ENCODE results near the gene EHHADH. TPM values are rescaled to one million over a fixed set of nuclear protein-coding genes. Genes with fewer than 3 reads are reported as not detected.
"Not testable (repeated sequence)": the region's sequence is repeated elsewhere in the genome, so short reads cannot be mapped to it uniquely, and the experiment has no call there.

Gene EHHADH
- total RNA-seq (2014; rRNA removed; shearing (Covaris generic); ENCODE audit: low replicate concordance), result not detected in 2 replicates

GRCh38 chr3:185253645-185254410 lies at the start of gene EHHADH:
Gene EHHADH, minus strand, starts transcription at chr3:185254049. Its CDS starts 27 bp downstream, at chr3:185254022.
- no peak within 1 kb of the TSS for H3K4me3 ChIP-seq (ENCODE audit: low read length)
- H3K9ac ChIP-seq (ENCODE audit: low read length), result no peak within 1 kb of the TSS
- no peaks in the 10 kb centered on the region for H3K9me2 ChIP-seq (replicated peaks; ENCODE audit: insufficient read depth, low read length)

DNA sequence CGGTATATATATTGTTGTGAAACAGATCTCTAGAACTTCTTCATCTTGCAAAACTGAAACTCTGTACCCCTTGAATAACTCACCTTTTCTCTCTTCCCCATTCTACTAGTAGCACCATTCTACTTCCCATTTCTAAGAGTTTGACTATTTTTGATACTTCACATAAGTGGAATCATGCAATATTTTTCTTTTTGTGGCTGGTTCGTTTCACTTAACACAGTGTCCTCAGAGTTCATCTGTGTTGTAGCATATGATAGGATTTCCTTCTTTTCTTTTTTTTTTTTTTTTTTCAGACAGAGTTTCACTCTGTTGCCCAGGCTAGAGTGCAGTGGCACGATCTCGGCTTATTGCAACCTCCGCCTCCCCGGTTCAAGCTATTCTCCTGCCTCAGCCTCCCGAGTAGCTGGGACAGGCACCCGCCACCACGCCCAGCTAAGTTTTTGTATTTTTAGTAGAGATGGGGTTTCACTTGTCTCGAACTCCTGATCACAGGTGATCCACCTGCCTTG lies 46.1 kb upstream of the EHHADH start:
- not testable (repeated sequence) for H3K4me2 ChIP-seq (ENCODE audit: low read depth, low read length, poor library complexity, severe bottlenecking)

More at GRCh38 chr3:185253645-185254410, at the start of gene EHHADH:
- H3K36me3 ChIP-seq (ENCODE audit: insufficient read depth, low read length), result no peaks in the 10 kb centered on the region
- H3K9me3 ChIP-seq (ENCODE audit: low read length), result no peaks in the 10 kb centered on the region
- no peaks in the 10 kb centered on the region for H3K27me3 ChIP-seq (ENCODE audit: low read length)
- no peak within 1 kb of the TSS for H2AFZ ChIP-seq (ENCODE audit: low read length)
- no peak within 1 kb of the TSS for H3K27ac ChIP-seq (ENCODE audit: low read length)
- H3K4me2 ChIP-seq (ENCODE audit: low read depth, low read length, poor library complexity, severe bottlenecking), result no peak within 1 kb of the TSS
- no peaks in the 10 kb centered on the region for H3K79me2 ChIP-seq (ENCODE audit: low read length)
- no peaks in the 10 kb centered on the region for H3K4me1 ChIP-seq (ENCODE audit: low read length)
- H4K20me1 ChIP-seq (ENCODE audit: insufficient read depth, low read depth, low read length), result no peaks in the 10 kb centered on the region
- DNase-seq, result no peak

GRCh38 chr3:185297867-185298266 lies 44.0 kb upstream of the EHHADH start:
- Histone ChIP-seq H3K4me1 (ENCODE audit: low read length) (no peaks in the 10 kb centered on the region), H3K4me2 (ENCODE audit: low read depth, low read length, poor library complexity, severe bottlenecking) (no peak overlapping the region), H2AFZ (ENCODE audit: low read length) (no peak overlapping the region), H4K20me1 (ENCODE audit: insufficient read depth, low read depth, low read length) (no peaks in the 10 kb centered on the region), H3K9me2 (replicated peaks; ENCODE audit: insufficient read depth, low read length) (no peaks in the 10 kb centered on the region), H3K27ac (ENCODE audit: low read length) (no peak overlapping the region), H3K79me2 (ENCODE audit: low read length) (no peaks in the 10 kb centered on the region), H3K9ac (ENCODE audit: low read length) (no peak overlapping the region), H3K27me3 (ENCODE audit: low read length) (no peaks in the 10 kb centered on the region), H3K4me3 (ENCODE audit: low read length) (no peak overlapping the region), H3K36me3 (ENCODE audit: insufficient read depth, low read length) (no peaks in the 10 kb centered on the region), H3K9me3 (ENCODE audit: low read length) (no peaks in the 10 kb centered on the region)
- DNase-seq, result no peak

More for the DNA sequence above, 46.1 kb upstream of the EHHADH start:
- H3K79me2 ChIP-seq (ENCODE audit: low read length); H2AFZ ChIP-seq (ENCODE audit: low read length); H3K27ac ChIP-seq (ENCODE audit: low read length); H3K27me3 ChIP-seq (ENCODE audit: low read length); H3K9me3 ChIP-seq (ENCODE audit: low read length); H4K20me1 ChIP-seq (ENCODE audit: insufficient read depth, low read depth, low read length); H3K9ac ChIP-seq (ENCODE audit: low read length); H3K4me1 ChIP-seq (ENCODE audit: low read length); H3K9me2 ChIP-seq (replicated peaks; ENCODE audit: insufficient read depth, low read length); H3K4me3 ChIP-seq (ENCODE audit: low read length); H3K36me3 ChIP-seq (ENCODE audit: insufficient read depth, low read length): not testable (repeated sequence)
- peak; percentile 56 for DNase-seq

- no peak overlapping the region for H2AFZ ChIP-seq (ENCODE audit: low read length)
- H3K27me3 ChIP-seq (ENCODE audit: low read length), result no peaks in the 10 kb centered on the region
- no peak overlapping the region for H3K9ac ChIP-seq (ENCODE audit: low read length)
- no peaks in the 10 kb centered on the region for H4K20me1 ChIP-seq (ENCODE audit: insufficient read depth, low read depth, low read length)
- H3K4me1 ChIP-seq (ENCODE audit: low read length), result no peaks in the 10 kb centered on the region
- H3K79me2 ChIP-seq (ENCODE audit: low read length), result no peaks in the 10 kb centered on the region
- no peak overlapping the region for H3K4me2 ChIP-seq (ENCODE audit: low read depth, low read length, poor library complexity, severe bottlenecking)
- H3K36me3 ChIP-seq (ENCODE audit: insufficient read depth, low read length), result no peaks in the 10 kb centered on the region
- H3K9me3 ChIP-seq (ENCODE audit: low read length), result no peaks in the 10 kb centered on the region
- DNase-seq, result no peak
- no peak overlapping the region for H3K27ac ChIP-seq (ENCODE audit: low read length)
- H3K4me3 ChIP-seq (ENCODE audit: low read length), result no peak overlapping the region
- no peaks in the 10 kb centered on the region for H3K9me2 ChIP-seq (replicated peaks; ENCODE audit: insufficient read depth, low read length)
These were observed 38.4 kb upstream of the EHHADH start for GRCh38 chr3:185292238-185292637.

DNA sequence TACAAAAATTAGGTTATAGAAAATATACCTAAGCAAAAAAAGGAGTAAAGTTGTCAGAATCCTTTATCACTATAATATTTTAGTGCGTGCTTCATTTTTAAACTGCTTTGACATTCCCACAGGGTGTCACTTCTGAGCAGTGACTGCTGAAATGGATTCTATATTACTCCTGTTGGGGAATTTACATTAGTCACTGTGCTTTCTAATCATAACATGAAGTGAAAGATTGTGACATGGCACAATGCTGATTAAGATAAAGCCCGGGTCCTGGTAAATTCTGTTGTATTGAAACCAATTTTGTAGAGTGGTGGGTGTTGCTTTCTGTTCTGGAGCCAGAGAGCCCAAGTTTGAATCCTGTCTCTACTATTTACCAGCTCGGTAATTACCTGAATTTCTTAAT lies 36.4 kb upstream of the EHHADH start:
- Histone ChIP-seq H3K27ac (ENCODE audit: low read length) (no peak overlapping the region), H3K4me3 (ENCODE audit: low read length) (no peak overlapping the region), H3K9me3 (ENCODE audit: low read length) (no peaks in the 10 kb centered on the region), H3K79me2 (ENCODE audit: low read length) (no peaks in the 10 kb centered on the region), H3K9me2 (replicated peaks; ENCODE audit: insufficient read depth, low read length) (no peaks in the 10 kb centered on the region), H4K20me1 (ENCODE audit: insufficient read depth, low read depth, low read length) (no peaks in the 10 kb centered on the region), H3K4me1 (ENCODE audit: low read length) (no peaks in the 10 kb centered on the region), H3K27me3 (ENCODE audit: low read length) (no peaks in the 10 kb centered on the region), H3K9ac (ENCODE audit: low read length) (no peak overlapping the region), H3K36me3 (ENCODE audit: insufficient read depth, low read length) (no peaks in the 10 kb centered on the region), H3K4me2 (ENCODE audit: low read depth, low read length, poor library complexity, severe bottlenecking) (no peak overlapping the region), H2AFZ (ENCODE audit: low read length) (no peak overlapping the region)
- DNase-seq, result no peak

GRCh38 chr3:185283374-185283935 lies 29.6 kb upstream of the EHHADH start:
- H3K27ac ChIP-seq (ENCODE audit: low read length), result no peak overlapping the region

GRCh38 chr3:185282696-185283373 lies 29.0 kb upstream of the EHHADH start:
- Histone ChIP-seq H4K20me1 (ENCODE audit: insufficient read depth, low read depth, low read length) (no peaks in the 10 kb centered on the region), H3K27me3 (ENCODE audit: low read length) (no peaks in the 10 kb centered on the region), H3K9me3 (ENCODE audit: low read length) (no peaks in the 10 kb centered on the region), H3K79me2 (ENCODE audit: low read length) (no peaks in the 10 kb centered on the region), H2AFZ (ENCODE audit: low read length) (no peak overlapping the region), H3K4me3 (ENCODE audit: low read length) (no peak overlapping the region), H3K9me2 (replicated peaks; ENCODE audit: insufficient read depth, low read length) (no peaks in the 10 kb centered on the region), H3K4me2 (ENCODE audit: low read depth, low read length, poor library complexity, severe bottlenecking) (no peak overlapping the region), H3K4me1 (ENCODE audit: low read length) (peaks cover 4% of the 10 kb centered on the region; the same call in 1 of the 2 replicates), H3K9ac (ENCODE audit: low read length) (no peak overlapping the region), H3K36me3 (ENCODE audit: insufficient read depth, low read length) (no peaks in the 10 kb centered on the region), H3K27ac (ENCODE audit: low read length) (no peak overlapping the region)
- DNase-seq, result no peak

More at GRCh38 chr3:185283374-185283935, 29.6 kb upstream of the EHHADH start:
- no peaks in the 10 kb centered on the region for H3K9me3 ChIP-seq (ENCODE audit: low read length)
- no peaks in the 10 kb centered on the region for H3K9me2 ChIP-seq (replicated peaks; ENCODE audit: insufficient read depth, low read length)
- H4K20me1 ChIP-seq (ENCODE audit: insufficient read depth, low read depth, low read length), result no peaks in the 10 kb centered on the region
- H3K27me3 ChIP-seq (ENCODE audit: low read length), result no peaks in the 10 kb centered on the region
- no peak overlapping the region for H3K4me3 ChIP-seq (ENCODE audit: low read length)
- no peak overlapping the region for H3K4me2 ChIP-seq (ENCODE audit: low read depth, low read length, poor library complexity, severe bottlenecking)
- H2AFZ ChIP-seq (ENCODE audit: low read length), result no peak overlapping the region
- no peak overlapping the region for H3K9ac ChIP-seq (ENCODE audit: low read length)
- no peaks in the 10 kb centered on the region for H3K36me3 ChIP-seq (ENCODE audit: insufficient read depth, low read length)
- DNase-seq, result no peak
- H3K79me2 ChIP-seq (ENCODE audit: low read length), result no peaks in the 10 kb centered on the region
- peaks cover 4% of the 10 kb centered on the region; the same call in 1 of the 2 replicates for H3K4me1 ChIP-seq (ENCODE audit: low read length)
